OCI-LY3 (cell line): ENCODE results near the gene TMEM108.

ENCODE experiments used
- EZH2phosphoT487 ChIP-seq: fragments of 200-600 bp; shearing (Covaris generic); IDR thresholded peaks from 2 replicates; pipeline ENCODE4 v1.6.1; 2018; ENCODE audit warnings: antibody characterized with exemption, mixed run types, low read depth
- TF ChIP-seq, protein P1 (sequence below): fragments of 200-600, 300-600 bp; sonication (generic); IDR thresholded peaks from 2 replicates; pipeline ENCODE4 v1.5.1; 2014; ENCODE audit warnings: antibody characterized with exemption, low read length, low read depth

GRCh38 chr3:133293397-133294110, 255.4 kb downstream of the TMEM108 start:
- TF ChIP-seq, protein P1, sequence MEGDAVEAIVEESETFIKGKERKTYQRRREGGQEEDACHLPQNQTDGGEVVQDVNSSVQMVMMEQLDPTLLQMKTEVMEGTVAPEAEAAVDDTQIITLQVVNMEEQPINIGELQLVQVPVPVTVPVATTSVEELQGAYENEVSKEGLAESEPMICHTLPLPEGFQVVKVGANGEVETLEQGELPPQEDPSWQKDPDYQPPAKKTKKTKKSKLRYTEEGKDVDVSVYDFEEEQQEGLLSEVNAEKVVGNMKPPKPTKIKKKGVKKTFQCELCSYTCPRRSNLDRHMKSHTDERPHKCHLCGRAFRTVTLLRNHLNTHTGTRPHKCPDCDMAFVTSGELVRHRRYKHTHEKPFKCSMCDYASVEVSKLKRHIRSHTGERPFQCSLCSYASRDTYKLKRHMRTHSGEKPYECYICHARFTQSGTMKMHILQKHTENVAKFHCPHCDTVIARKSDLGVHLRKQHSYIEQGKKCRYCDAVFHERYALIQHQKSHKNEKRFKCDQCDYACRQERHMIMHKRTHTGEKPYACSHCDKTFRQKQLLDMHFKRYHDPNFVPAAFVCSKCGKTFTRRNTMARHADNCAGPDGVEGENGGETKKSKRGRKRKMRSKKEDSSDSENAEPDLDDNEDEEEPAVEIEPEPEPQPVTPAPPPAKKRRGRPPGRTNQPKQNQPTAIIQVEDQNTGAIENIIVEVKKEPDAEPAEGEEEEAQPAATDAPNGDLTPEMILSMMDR: no peak
- TF ChIP-seq EZH2phosphoT487: no peak
